GM19324 (cell line): ENCODE results near the gene PLPPR1.

ENCODE experiments used
- ATAC-seq: cut with Tn5 transposase; IDR thresholded peaks from one replicate; pipeline ENCODE4 v1.9.1; 2021; ENCODE audit warnings: mild to moderate bottlenecking, moderate library complexity; ENCODE audit not compliant: unreplicated experiment, low FRiP score

Gene PLPPR1

DNA sequence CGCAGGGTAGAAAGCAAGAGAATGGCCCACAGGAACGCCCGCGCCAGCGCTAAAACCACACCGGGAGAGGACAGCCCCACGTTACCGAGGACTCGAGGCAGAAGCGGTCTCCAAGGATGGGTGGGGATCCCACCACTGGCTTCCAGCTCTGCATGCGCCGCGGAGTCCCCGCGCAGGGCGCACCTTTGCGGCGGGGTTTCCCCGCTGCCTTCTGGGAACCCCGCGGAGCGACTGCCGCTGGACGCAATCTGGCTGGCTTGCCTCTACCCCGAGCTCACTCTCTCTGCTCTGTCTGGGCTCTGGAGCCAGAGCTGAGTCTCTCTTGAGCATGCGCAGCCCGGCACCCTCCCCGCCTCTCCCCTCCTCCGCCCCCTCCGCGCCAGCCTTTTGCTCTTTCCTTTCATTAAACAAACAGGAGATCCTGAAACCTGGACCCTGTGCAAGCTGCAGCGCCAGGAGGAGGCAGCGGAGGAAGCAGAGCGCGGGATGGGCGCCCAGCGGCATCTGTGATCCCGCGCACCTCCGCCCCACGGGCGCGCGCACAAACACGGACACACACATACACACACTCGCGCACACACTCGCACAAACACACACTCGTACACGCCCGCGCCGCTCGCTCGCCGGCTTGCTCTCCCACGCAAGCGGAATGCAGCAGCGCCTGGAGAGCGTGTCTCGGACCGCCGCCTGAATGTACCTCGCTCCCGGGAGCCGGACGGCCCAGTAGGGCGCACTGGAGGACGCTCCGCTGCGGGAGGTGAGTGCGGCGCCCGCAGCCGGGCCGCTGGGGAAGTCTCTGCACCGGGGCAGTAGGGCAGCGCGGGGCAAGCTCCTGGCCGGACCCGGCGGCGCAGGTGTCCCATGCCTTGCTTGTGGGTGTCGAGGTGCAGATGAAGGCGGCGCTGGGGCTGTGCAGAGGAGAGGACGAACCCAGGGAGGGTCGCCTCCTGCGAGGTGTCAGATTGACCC is at the start of gene PLPPR1:
TSS of gene PLPPR1 (plus strand) at position 382 of the 969 bp plus-strand sequence.
- no peak for ATAC-seq

GRCh38 chr9:100989731-100990130 is 38.8 kb upstream of the PLPPR1 start:
- no peak for ATAC-seq

DNA sequence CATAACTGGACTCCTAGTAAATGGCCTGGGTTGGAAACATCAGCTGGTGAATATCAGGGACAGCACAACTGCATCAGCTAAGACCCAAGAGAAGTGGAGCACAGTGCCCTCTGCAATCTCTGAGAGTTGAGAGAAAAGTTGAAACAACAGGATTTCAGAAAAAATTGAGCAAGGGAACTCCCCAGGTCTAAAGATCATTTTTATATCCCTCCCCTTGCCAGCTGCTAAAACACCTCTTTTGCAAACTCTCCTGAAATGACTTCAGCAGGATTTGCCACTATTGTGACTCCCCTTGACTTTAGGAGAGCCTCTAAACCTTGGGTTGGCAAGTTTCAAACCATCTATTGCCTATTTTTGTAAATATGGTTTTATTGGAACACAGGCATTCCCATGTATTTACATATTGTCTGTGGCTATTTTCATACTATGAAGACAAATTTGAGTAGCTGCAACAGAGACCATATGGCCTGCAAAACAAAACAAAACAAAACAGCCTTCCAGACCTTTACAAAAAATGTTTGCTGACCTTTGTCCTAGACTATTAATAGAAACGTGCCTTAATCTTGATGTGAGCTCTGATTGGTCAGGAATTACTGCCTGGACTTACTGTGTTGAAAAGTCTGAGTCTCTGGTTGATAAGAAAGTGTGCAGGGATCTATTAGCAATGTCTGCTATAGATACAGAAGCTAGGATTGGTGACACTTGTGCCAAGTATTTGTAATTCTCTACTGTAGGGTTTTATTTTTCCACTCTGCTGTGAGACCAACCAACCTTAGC is 37.7 kb upstream of the PLPPR1 start:
- no peak for ATAC-seq

DNA sequence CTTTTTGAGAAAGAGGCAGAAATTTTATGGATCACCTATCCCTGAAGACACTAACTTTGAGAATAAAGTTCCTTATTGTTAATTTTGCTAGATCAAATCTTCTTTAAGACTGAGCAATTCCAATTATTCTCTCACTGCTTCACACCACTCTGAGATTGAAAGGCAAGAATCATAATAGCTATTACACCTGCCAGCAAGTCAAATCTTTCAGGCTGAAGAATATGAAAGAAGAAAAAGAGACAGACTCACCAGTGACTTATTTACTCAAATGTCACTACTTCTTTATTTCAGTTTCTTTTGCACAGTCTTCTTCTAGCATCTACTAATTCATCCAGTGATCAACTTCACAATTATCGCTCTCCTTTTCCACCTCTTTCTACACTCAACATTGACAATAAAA is 35.9 kb upstream of the PLPPR1 start:
- ATAC-seq, result no peak

DNA sequence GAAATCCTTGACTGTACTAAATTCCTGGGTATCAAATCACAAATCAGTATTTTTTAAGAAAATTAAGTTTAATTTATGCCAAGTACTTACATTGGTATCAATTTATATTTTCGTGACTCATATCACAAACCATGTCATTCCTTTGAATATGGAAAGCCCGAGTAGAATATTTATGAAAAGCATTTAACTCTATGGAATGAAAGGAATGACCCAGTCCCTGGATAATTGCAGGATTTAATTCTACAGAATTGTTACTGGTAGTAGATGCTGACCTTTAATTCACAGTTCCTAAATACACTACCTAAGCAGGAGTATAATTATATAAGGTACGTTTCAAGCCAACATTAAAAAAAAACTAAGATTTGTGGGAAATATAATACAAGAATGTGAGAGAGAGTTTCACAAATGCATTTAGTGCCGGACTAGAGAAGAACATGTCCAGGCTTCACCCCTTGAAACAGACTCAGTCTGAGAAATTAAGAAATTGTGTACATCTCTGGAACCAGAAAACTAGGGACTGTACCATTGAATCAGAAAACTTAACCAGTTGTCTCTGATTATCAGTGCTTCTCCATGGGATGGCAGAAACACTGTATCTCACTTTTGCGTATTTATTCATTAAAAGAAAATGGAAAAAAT is 28.5 kb upstream of the PLPPR1 start:
- ATAC-seq, result no peak

DNA sequence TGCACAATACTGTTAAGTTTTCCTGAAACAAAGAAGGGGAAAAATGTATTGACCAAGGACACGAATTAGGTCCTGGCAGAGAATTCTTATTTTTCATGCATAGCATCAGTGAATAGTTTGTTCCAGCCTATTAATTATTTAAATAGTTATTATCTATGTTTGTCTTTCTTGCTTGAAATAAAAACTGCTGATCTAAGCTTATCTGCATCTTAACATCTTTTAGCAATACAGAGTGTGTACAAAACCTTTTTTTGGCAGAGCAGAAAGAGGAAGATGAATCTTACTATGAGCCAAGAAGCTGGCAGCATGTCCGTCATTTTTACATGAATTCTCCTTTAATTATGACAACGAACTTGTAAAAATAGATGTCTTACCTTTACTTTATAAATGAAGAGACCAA is 23.3 kb upstream of the PLPPR1 start:
- ATAC-seq, result no peak

DNA sequence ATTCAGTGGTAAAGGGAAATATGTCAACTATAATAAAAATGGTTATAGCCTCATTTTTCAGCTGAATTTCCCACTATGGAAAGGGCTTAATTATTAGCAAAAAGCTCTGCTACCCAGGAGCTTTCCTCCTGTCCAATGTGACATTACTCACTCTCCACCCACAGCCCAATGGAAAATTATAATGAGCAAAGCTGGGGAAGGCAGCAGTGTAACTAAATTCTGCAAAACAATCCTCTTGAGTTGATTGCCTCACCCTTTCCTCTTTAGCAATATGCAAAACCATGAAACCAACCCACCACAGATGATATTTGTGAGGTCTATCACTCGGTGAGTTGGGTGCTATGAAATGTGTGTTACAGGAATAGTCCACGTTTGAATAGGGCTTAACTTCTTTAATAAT is 14.0 kb upstream of the PLPPR1 start:
- no peak for ATAC-seq

- ATAC-seq, result no peak
Measured at GRCh38 chr9:101018467-101018866, 10.1 kb upstream of the PLPPR1 start.

GRCh38 chr9:101022704-101023103 is 5.8 kb upstream of the PLPPR1 start:
- no peak for ATAC-seq

- no peak for ATAC-seq
Measured at GRCh38 chr9:101025940-101026339, 2.6 kb upstream of the PLPPR1 start.

DNA sequence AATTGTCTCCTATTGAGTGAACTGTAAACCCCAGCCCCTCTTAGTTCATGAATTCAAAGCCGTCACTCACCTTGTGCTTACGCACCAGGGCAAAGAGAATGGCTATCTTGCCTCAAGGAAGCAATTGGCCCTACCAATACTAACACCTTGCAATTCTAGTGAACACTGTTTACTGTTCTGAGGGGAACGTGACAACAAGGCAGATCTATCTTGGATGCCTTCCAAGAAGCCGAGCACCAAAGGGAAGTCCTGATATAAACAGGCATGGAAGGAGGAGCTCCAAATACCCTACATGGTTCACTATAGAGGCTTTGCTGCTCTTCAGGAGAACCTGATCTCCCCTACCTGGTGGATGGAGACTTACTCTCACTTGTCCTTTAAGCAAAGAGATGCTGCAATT is 1.7 kb upstream of the PLPPR1 start:
- no peak for ATAC-seq

GRCh38 chr9:101027236-101027635 is 1.3 kb upstream of the PLPPR1 start:
- no peak for ATAC-seq

DNA sequence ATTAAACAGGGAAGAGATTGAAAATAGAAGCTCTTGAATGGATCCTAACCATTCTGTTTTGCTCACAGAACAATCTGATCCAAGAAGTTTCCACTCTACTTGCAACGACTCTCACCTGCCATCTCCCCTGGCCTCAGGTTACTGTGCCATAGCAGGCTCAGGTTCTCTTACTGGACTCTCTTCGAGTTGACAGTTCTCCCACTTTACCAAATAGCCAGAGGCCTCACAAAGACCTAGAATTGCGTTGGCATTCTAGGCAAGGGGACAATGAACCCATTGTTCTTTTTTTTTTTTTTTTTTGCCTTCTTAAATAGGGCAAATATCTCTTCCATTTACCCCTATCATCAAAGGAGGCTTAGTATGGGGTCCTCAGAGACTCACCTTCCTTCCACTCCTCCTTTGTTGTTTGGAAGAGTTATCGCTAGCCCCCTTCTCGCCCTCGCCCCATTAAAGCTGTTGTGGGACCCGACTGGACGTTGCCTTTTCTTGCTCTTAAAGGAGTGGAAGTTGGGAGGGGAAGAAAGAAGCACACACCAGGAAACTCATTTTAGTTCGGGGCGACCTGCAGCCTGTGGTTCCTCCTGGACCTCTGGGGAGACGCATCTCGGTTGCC is 688 bp upstream of the PLPPR1 start:
- no peak for ATAC-seq

- no peak for ATAC-seq
Measured at GRCh38 chr9:101029315-101030085, 973 bp downstream of the PLPPR1 start.

DNA sequence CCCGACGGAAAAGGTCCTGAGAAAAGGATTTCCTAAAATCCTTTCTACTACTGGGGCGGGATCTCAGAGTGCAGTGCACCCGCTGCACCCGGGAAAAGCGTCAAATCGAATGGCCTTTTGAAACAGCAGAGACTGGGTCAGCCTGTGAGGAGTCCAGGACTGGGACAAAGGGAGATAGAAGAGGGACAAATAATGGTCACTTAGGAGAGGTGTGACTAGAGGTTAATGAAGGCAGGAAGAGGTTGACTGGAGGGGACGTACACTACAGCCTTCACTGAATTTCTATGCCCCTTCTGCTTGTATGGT is 1.5 kb downstream of the PLPPR1 start:
- ATAC-seq, result no peak

GRCh38 chr9:101032426-101032825 is 3.9 kb downstream of the PLPPR1 start:
- ATAC-seq, result no peak

DNA sequence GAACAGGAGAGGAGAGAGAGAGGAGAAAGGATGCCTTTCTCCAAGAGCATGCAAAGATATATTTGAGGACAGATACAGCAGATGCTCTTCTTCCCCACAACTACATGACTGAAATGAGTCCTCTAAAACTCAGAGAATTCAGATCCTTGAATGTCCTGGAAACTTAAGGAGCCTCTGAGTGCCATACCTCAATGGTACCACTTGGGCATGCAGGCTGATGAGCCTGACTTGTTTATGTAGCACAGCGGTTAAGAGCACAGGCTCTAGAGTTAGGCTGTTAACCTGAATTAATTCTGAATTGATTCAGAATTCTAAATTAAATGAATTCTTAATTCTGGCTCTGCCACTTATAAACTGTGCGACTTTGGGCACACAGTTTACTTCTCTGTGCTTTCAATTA is 5.7 kb downstream of the PLPPR1 start:
- no peak for ATAC-seq

DNA sequence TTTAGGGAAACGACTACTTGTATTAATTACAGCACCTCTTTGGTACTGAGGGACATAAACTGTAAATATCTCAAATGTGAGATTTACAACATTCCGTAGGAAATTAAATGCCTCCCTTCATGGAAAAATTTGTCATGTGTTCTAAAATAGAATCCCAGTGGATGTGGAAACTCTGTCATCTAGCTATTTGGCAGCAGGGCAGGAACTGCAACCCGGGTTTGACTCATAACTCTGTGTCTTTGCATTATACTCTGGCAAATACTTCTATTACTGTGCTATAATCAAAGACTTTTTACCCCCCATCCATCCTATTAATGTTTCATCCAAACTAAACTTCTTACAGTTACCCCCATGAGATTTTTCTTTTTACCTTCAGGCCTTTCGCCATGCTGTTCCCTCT is 6.6 kb downstream of the PLPPR1 start:
- no peak for ATAC-seq

DNA sequence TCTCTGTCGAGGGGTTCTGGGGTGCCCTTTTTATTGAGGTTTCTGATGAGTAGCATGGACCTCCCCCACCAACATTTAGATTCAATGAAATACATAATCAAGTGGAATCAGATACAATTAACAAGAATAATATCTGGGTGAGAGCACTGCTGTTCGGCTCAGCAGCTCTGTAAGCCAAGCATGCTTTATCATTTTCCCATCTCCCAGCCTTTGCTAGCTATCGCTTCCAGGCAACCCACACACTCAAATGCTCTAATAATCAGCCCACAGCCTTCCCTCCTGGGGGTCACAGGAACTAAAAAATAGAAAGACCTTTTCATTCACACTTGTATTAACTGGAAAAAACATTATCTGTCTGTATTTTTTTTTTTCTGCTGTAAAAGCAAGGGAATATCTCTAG is 8.9 kb downstream of the PLPPR1 start:
- no peak for ATAC-seq

DNA sequence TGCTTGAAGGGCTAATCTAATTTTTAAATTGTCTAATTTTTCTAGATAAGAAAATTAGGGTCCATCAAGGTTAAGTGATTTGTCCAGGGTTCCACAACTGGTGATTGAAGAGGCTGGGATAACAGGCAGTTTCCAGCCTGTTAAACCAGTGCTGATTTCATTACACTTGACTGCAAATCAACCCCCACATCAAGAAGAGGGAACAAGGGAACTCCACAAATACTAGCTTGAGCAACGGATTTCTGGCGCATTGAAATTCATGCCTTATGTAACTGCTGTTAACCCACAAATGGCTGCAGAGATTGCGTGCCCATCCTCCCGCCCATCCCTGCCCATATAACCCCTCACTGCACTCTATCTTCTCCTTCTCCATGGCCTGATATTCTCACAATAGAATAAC is 10.0 kb downstream of the PLPPR1 start:
- no peak for ATAC-seq
